Measurements from ENCODE around the gene ATG2B.

DNA sequence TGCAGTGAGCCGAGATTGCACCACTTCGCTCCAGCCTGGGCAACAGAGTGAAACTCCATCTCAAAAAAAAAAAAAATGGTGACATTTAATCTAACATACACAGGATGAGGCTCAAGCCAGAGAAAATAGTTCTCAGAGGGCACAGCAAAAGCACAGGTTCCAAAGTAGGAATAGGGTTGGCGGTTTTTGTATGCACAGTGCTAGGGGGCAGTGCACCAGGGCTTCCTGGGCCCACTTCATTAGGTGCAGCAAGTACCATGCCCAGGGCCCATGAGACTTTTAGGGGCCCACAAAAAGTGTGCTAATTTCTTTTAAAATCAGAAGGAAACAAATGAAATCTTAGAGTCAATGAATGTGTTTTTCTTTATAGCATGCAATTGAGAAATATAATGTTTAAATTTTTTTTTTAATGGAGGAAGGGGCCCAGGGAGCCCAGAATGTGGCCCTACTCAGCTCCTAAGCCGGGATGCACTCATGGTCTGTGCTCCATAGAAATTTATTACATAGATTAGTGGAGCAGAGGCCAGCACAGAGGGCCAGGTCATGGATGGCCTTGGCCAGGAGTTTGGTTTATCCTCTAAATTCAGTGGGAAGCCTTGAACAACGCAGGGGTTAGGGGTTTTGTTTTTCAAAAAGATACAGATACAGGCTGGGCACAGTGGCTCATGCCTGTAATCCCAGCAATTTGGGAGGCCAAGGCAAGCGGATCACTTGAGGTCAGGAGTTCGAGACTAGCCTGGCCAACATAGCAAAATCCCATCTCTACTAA, 31.1 kb upstream of the ATG2B start:
- TF ChIP-seq EZH2 (IDR thresholded peaks at IDR 0.05; ENCODE audit: borderline replicate concordance, low read depth, low read length, severe bottlenecking) (no peak), POLR2A (IDR thresholded peaks at IDR 0.05; ENCODE audit: low read depth, low read length) (no peak)
- TF ChIP-seq, protein P1, sequence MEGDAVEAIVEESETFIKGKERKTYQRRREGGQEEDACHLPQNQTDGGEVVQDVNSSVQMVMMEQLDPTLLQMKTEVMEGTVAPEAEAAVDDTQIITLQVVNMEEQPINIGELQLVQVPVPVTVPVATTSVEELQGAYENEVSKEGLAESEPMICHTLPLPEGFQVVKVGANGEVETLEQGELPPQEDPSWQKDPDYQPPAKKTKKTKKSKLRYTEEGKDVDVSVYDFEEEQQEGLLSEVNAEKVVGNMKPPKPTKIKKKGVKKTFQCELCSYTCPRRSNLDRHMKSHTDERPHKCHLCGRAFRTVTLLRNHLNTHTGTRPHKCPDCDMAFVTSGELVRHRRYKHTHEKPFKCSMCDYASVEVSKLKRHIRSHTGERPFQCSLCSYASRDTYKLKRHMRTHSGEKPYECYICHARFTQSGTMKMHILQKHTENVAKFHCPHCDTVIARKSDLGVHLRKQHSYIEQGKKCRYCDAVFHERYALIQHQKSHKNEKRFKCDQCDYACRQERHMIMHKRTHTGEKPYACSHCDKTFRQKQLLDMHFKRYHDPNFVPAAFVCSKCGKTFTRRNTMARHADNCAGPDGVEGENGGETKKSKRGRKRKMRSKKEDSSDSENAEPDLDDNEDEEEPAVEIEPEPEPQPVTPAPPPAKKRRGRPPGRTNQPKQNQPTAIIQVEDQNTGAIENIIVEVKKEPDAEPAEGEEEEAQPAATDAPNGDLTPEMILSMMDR (IDR thresholded peaks at IDR 0.05; ENCODE audit: extremely low read depth in 1 of 2, insufficient read depth in 1 of 2, low read depth in 1 of 2, low read length in 2 of 2), result no peak

Data from endothelial cell of umbilical vein (primary cell).